Measurements from ENCODE around the gene PSPN.

PSPN gene

GRCh38 chr19:6333439-6333838 lies 42.3 kb downstream of the PSPN start, which contains the start of gene ACER1:
ACER1 (minus strand) TSS chr19:6333612; CDS start chr19:6333551, 61 bp downstream.
- no peak within 1 kb of the TSS for H3K4me3 ChIP-seq (ENCODE audit: low read length)
- TF ChIP-seq CTCF (conservative IDR thresholded peaks at IDR 0.05; ENCODE audit: low read length) = no peak
- no peak for DNase-seq (ENCODE audit: low read depth)

GRCh38 chr19:6326815-6327214 lies 48.9 kb downstream of the PSPN start:
- no peak for TF ChIP-seq CTCF (conservative IDR thresholded peaks at IDR 0.05; ENCODE audit: low read length)
- no peak for DNase-seq (ENCODE audit: low read depth)
- no peak overlapping the region for H3K4me3 ChIP-seq (ENCODE audit: low read length)

DNA sequence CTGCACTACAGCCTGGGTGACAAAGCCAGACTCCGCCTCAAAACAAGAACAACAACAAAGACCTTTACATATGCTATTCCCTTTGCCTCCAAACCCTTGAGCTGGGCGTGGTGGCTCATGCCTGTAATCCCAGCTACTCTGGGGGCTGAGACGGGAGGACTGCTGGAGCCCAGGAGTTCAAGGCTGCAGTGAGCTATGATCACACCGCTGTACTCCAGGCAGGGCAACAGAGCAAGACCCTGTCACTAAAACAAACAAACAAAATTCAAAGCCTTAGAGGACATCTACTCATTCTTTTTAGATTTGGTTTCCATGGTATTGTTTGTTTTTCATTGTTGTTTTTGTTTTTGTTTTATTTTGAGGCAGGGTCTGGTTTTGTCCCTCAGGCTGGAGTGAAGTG lies 50.1 kb downstream of the PSPN start:
- DNase-seq (ENCODE audit: low read depth) = no peak
- no peak for TF ChIP-seq CTCF (conservative IDR thresholded peaks at IDR 0.05; ENCODE audit: low read length)
- no peak overlapping the region for H3K4me3 ChIP-seq (ENCODE audit: low read length)

All from AG10803 (cell line).